GM10847 (cell line): ENCODE results near the gene ATP5PO.

Experiments used
- POLR2A ChIP-seq: IDR thresholded peaks from 2 replicates; pipeline ENCODE4 v1.6.1; 2011; ENCODE audit not compliant: insufficient read length; ENCODE audit errors: extremely low read depth

The ATP5PO gene

GRCh38 chr21:33866826-33867225 is 48.8 kb downstream of the ATP5PO start:
- no peak for TF ChIP-seq POLR2A

GRCh38 chr21:33865996-33866575 is 49.5 kb downstream of the ATP5PO start:
- no peak for TF ChIP-seq POLR2A

- no peak for TF ChIP-seq POLR2A
These were observed 50.4 kb downstream of the ATP5PO start for GRCh38 chr21:33865176-33865575.

GRCh38 chr21:33864150-33864549 is 51.5 kb downstream of the ATP5PO start:
- no peak for TF ChIP-seq POLR2A

DNA sequence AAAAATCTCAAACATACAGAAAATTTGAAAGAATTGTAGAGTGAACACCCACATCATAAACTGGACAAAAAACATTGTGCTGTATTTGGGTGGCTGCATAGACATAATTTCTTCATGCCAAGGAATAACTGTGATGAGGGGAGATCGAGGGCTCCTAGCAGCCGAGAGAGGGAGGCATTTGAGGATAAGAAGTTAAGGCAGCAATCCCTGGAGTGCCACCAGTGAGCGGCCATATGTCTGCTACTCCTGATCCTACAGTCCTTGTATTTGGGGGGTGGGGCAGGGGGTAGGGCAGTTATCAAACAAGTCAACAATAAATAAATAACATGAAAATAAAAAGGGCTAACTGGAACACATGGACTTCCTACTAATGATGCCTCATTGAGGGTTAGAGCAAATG is 54.5 kb downstream of the ATP5PO start:
- TF ChIP-seq POLR2A, result no peak

DNA sequence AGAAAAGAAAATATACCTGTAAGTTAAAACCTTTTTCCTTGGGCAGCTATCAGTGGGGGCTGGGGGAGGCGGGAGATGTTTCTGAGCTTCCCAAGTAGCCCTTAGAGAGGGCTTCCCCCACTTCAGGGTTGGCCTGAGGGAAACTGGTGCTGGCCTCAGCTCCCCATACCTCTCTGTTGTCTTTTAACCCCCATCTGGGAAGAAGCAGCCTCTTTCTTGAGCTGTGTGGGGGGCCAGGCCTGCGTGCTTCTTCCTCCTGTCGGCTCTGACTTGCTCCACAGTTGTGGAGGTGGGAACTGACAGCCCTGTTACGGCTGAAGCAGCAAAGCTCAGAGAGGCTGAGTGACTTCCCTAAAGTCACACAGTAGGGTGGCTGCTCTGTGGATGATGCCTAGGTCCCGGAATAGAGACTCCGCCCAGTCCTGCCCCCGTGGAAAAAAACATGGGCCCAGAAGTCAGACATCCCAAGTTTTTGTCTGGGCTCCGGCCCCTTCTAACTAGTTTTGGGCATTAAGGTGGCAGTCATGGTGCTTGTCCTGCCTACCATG is 55.2 kb downstream of the ATP5PO start:
- no peak for TF ChIP-seq POLR2A

- no peak for TF ChIP-seq POLR2A
These were observed 56.1 kb downstream of the ATP5PO start for GRCh38 chr21:33859373-33860102.

DNA sequence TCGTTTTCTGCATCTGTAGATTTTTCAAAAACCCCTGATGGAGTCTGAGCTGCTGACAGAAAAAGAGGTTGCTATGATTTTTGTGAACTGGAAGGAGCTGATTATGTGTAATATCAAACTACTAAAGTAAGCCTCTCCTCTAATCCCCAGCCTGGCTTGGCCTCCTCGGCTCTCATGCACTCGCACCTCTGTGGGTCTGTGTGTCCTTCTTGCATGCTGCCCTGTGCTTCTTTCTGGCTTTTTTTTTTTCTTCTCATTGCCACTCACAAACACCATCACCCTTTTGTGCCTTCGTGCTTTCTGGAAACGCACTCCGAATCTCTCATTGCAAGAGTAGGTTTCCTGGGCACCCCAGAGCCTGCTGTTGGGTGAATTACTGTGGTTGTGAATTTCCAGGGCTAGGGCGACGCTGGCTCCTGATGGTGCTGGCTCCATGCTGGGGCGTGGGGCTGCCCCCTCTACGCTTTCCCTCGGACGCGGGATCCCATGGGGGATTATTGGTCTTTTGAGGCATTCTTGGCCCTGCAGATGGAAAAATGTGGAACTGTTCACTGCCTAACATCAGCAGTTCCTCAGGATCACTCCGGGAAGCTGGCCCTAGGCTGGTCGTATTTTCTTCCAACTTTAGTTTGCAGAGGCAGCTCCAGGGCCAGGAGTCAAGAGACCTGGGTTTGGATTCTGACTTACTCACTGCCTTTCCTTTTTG is 56.8 kb downstream of the ATP5PO start:
- no peak for TF ChIP-seq POLR2A

DNA sequence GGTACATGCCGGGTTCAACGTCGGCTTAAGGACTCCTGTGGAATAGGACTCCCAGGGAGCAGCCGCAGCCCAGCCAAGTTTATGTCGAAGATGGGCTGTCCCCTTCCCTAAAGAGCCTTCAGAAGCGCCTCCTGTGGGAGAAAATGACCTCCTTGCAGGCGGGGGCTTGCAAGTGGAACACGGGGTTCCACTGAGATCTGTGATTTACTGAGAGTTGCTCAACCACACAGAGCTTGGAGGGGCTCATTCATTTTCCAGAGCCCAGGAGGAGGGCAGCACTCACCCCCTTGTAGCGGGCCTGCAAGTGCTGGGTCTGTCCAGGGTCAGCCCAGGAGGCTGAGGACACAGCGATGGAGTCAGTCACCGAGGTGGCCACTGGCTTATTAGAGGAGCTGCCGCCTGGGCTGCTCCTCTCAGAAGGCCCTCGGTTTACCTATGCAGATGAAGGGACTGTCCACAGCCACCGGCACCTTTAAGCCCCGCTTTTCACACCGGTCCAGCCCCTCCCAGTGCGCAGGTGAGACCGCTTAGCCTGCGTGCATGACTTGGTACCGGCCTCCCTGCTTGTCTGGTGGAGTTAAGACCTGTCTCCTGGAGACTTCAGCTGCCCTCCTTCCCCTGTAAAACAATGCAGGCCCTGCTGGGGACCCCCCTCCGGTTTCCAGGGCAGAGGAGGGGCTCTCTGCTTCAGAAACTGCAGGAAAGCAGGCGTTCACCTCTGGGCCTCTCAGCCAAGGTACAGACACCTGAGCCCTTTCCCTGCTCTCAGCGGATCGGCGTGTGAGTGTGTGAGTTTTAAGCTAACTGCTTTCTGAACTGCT is 57.5 kb downstream of the ATP5PO start:
- no peak for TF ChIP-seq POLR2A

DNA sequence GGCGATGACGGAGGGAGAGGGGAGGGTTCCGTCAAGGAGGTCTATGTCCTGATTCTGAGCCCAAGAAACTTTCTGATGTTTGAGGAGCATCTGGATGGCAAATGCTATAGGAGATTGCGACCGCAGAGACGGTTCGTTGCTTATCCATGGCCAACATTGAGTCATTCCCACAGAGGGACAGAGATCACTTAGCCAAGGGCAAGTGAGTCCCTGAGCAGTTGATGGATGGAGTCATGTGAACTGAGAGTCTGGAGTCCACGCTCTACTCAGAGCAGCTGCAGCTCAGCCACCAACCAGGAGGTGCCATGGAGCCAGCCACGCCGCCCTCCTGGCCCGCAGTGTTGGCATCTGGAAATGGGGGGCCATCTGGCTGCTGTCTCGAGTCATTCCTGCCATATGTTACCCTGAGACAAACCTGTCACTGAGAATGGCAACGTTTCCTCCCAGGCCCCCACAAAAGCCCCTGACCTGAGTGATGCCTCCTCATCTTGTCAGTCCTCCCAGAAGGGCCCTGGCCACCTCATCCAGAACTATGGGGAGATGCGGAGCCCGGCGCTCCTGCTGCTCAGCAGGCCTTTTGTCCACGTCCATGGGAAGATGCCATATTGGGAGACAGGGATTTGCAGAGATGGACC is 58.6 kb downstream of the ATP5PO start:
- TF ChIP-seq POLR2A, result no peak

- no peak for TF ChIP-seq POLR2A
These were observed 60.4 kb downstream of the ATP5PO start for GRCh38 chr21:33855190-33855589.

DNA sequence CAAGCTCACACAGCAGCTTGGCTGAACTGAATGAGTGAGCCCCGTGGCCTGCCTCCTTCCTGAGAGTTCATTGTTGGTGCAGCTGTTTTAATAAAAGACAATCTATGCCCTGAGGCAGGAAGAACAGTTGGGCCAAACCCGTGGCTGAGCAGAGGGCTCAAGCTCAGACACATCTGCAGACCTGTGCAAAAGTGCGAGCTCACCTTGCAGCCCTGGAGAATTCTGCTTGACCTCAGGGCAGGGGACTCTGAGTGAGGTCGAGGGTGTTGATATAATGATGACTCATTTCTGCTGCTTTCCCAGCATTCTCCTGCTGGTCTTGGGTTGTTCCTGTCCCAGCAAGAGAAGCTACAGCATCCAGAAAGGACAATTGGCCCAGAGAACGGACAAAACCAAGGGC is 61.0 kb downstream of the ATP5PO start:
- TF ChIP-seq POLR2A, result no peak
